GM21529 (cell line): ENCODE data around the gene TMEM254.
"Not testable (repeated sequence)": the region's sequence is repeated elsewhere in the genome, so short reads cannot be mapped to it uniquely, and the experiment has no call there.

Experiments
- ATAC-seq: cut with Tn5 transposase; IDR thresholded peaks from one replicate; pipeline ENCODE4 v1.9.1; 2021; ENCODE audit not compliant: unreplicated experiment

Gene TMEM254

GRCh38 chr10:80132299-80133139 is 54.1 kb downstream of the TMEM254 start, which contains the start of gene PLAC9:
TSS of gene PLAC9 (plus strand) at chr10:80132730. CDS start at chr10:80132763, 33 bp downstream.
- ATAC-seq: no peak

- ATAC-seq: no peak
Observed at GRCh38 chr10:80133206-80133605, 54.7 kb downstream of the TMEM254 start.

GRCh38 chr10:80133687-80134086 is 55.2 kb downstream of the TMEM254 start:
- not testable (repeated sequence) for ATAC-seq

- no peak for ATAC-seq
Observed at GRCh38 chr10:80136134-80136571, 57.7 kb downstream of the TMEM254 start.

GRCh38 chr10:80137031-80137862 is 58.8 kb downstream of the TMEM254 start:
- ATAC-seq: no peak

GRCh38 chr10:80137920-80138319 is 59.5 kb downstream of the TMEM254 start:
- no peak for ATAC-seq

GRCh38 chr10:80139265-80139664 is 60.8 kb downstream of the TMEM254 start:
- no peak for ATAC-seq

- no peak for ATAC-seq
Observed at GRCh38 chr10:80140251-80140650, 61.8 kb downstream of the TMEM254 start.

- no peak for ATAC-seq
Observed at GRCh38 chr10:80141696-80142460, 63.4 kb downstream of the TMEM254 start.
